HG03139 (cell line): ENCODE measurements around the gene PHPT1.
A peak's percentile ranks its signal among the peaks of the same experiment; 100 is the strongest.
"Not testable (repeated sequence)": the region's sequence is repeated elsewhere in the genome, so short reads cannot be mapped to it uniquely, and the experiment has no call there.

Source experiments
- ATAC-seq: cut with Tn5 transposase; IDR thresholded peaks from one replicate; pipeline ENCODE4 v1.9.1; 2021; ENCODE audit not compliant: unreplicated experiment

Gene PHPT1

GRCh38 chr9:136858844-136859757 lies 9.9 kb downstream of the PHPT1 start:
- no peak for ATAC-seq

GRCh38 chr9:136860529-136860928 lies 11.3 kb downstream of the PHPT1 start:
- no peak for ATAC-seq

- ATAC-seq: no peak
Measured at GRCh38 chr9:136860933-136861873, 12.0 kb downstream of the PHPT1 start.

GRCh38 chr9:136861874-136862457 lies 12.8 kb downstream of the PHPT1 start:
- ATAC-seq: no peak

- no peak for ATAC-seq
Measured at GRCh38 chr9:136862849-136863622, 13.8 kb downstream of the PHPT1 start.

- no peak for ATAC-seq
Measured at GRCh38 chr9:136863623-136864273, 14.5 kb downstream of the PHPT1 start.

GRCh38 chr9:136865041-136865767 lies 16.0 kb downstream of the PHPT1 start:
- no peak for ATAC-seq

GRCh38 chr9:136865768-136866103 lies 16.5 kb downstream of the PHPT1 start:
- peak; percentile 3 for ATAC-seq

- ATAC-seq: not testable (repeated sequence)
Measured at GRCh38 chr9:136866898-136867421, 17.8 kb downstream of the PHPT1 start.

GRCh38 chr9:136867480-136867879 lies 18.3 kb downstream of the PHPT1 start:
- ATAC-seq: no peak

GRCh38 chr9:136867917-136868316 lies 18.7 kb downstream of the PHPT1 start:
- ATAC-seq: no peak

GRCh38 chr9:136868644-136869043 lies 19.4 kb downstream of the PHPT1 start:
- no peak for ATAC-seq

- not testable (repeated sequence) for ATAC-seq
Measured at GRCh38 chr9:136869611-136870010, 20.4 kb downstream of the PHPT1 start.

GRCh38 chr9:136875155-136875554 lies 25.9 kb downstream of the PHPT1 start:
- no peak for ATAC-seq

- no peak for ATAC-seq
Measured at GRCh38 chr9:136876476-136876875, 27.3 kb downstream of the PHPT1 start.

- no peak for ATAC-seq
Measured at GRCh38 chr9:136880651-136881050, 31.4 kb downstream of the PHPT1 start.

GRCh38 chr9:136881691-136882108 lies 32.5 kb downstream of the PHPT1 start:
- no peak for ATAC-seq

GRCh38 chr9:136882109-136882946 lies 33.1 kb downstream of the PHPT1 start:
- no peak for ATAC-seq
